GM12801 (cell line): ENCODE results near the gene OPCML.

Experiments
- CTCF ChIP-seq: IDR thresholded peaks from one replicate; pipeline ENCODE4 v1.5.1; 2011; ENCODE audit warnings: control low read depth; ENCODE audit not compliant: insufficient read length; ENCODE audit errors: extremely low read depth

The OPCML gene

GRCh38 chr11:133302056-133302455, 230.2 kb downstream of the OPCML start:
- no peak for TF ChIP-seq CTCF

- no peak for TF ChIP-seq CTCF
Observed at GRCh38 chr11:133300666-133301065, 231.6 kb downstream of the OPCML start.

- no peak for TF ChIP-seq CTCF
Observed at GRCh38 chr11:133291780-133292179, 240.5 kb downstream of the OPCML start.

- no peak for TF ChIP-seq CTCF
Observed at GRCh38 chr11:133285359-133285758, 246.9 kb downstream of the OPCML start.

- TF ChIP-seq CTCF = no peak
Observed at GRCh38 chr11:133284156-133284555, 248.1 kb downstream of the OPCML start.

- TF ChIP-seq CTCF = no peak
Observed at GRCh38 chr11:133277886-133278285, 254.4 kb downstream of the OPCML start.

- no peak for TF ChIP-seq CTCF
Observed at GRCh38 chr11:133271871-133272776, 260.2 kb downstream of the OPCML start.
